Cerebellar nuclear complex (tissue), 1 donor: ENCODE measurements around the gene SH3PXD2B.
"Not testable (repeated sequence)": the region's sequence is repeated elsewhere in the genome, so short reads cannot be mapped to it uniquely, and the experiment has no call there.

Experiments used
- DNase-seq, 2 experiments: peaks; one replicate each; lab custom pipeline; 2025; lab: John Stamatoyannopoulos, UW

SH3PXD2B gene

DNA sequence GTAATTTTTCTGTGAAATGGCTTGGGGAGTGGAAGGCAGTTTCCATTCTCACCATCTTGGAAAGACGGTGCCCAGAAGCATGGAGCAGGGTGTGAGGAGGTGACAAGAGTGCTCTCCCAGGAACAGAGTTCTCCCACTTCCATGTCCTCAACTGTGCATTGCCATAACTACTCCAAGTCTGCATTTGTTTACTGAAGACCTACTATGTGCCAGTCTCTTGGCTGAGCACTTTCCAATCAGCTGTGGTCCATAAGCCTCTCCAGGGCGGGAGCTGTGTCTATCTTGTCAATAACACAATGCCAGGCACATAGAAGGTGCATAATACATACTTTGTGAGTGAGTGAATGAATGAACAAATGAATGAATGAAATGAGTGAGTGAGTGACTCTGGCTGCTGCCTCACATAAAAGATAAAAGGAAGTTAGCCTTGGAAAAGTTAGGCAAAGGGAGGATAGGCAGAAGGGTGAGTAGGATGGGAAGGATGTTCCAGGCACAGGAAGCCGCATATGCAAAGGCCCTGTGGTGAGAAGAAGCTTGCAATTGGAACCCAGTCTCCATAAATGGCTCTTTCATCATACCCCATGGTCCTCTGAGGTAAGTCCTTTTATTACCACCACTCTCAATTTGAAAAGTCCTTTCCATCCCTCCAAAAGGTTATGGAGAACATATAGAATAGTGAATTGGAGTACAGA is 31.3 kb upstream of the SH3PXD2B start:
- no peak for DNase-seq

GRCh38 chr5:172484664-172485063 is 30.3 kb upstream of the SH3PXD2B start:
- DNase-seq, result no peak

- no peak for DNase-seq
Measured at GRCh38 chr5:172482156-172483020, 28.1 kb upstream of the SH3PXD2B start.

GRCh38 chr5:172481011-172481800 is 26.9 kb upstream of the SH3PXD2B start:
- no peak for DNase-seq

DNA sequence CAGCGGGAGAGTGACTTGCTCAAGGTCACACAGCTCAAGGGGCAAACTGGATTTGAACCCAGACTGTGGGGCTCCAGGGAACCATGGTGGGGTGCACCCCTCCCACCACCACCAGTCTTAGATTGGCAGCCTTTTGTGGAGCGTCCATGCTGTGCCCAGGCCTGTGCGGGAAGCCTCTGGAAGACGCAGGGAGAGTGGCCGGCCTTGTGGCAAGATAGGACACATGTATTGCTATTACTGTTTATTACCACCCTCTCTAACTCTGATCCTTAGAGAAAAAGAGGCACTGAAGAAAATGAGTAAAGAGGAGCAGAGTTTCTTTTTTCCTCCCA is 25.4 kb upstream of the SH3PXD2B start:
- DNase-seq, result no peak

DNA sequence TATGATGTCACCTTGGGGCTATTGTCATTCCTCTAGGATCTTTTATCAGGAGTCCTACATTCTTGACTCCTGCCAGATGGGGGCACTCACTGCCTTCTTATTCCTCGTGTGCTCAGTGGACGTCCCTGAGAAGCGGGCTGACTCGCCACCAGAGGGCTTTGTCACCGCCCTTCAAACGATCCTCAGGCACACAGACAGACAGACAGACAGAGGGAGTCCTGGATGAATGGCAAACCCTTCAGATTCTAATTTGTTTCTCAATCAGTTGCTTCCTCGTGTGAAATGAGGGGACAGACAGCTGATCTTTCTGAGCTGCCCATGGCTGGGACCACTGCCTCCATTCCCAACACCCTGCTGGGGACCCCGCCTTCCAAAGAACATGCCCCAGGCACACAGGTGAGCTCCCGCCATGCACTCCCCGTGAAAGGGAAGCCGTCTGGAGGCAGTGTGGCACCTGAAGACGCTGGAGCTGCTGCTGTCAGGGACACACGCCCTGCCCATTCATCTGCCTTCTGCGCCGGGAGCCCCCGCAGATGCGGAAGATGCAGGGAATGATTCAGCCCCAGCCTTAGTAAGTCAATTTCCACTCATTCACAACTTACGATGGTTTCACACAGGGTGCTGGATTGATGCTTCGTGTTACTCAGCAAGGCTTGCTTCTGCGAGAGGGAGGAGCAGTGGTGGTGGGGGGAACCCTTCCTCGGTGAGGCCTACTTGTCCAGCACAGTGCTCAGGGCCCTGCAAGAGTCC is 24.9 kb upstream of the SH3PXD2B start:
- DNase-seq, result no peak

DNA sequence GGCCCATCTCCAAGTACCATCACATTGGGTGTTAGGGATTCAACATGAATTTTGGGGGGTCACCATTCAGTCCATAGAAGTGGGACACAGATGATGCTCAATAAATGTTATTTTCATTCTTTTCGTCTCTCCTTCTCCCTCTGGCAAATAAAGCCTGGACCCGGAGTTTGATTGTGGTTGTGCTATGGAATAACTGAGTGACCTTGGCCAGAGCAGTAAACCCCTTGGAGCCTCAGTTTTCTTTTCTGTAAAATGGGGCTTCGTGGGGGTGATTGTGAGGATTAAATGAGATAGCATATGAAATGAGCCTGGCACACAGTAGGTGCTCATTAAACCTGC is 24.3 kb upstream of the SH3PXD2B start:
- DNase-seq, result not testable (repeated sequence)

GRCh38 chr5:172478256-172478655 is 23.9 kb upstream of the SH3PXD2B start:
- DNase-seq, result no peak

- DNase-seq, result no peak
Measured at GRCh38 chr5:172477466-172477865, 23.1 kb upstream of the SH3PXD2B start.

DNA sequence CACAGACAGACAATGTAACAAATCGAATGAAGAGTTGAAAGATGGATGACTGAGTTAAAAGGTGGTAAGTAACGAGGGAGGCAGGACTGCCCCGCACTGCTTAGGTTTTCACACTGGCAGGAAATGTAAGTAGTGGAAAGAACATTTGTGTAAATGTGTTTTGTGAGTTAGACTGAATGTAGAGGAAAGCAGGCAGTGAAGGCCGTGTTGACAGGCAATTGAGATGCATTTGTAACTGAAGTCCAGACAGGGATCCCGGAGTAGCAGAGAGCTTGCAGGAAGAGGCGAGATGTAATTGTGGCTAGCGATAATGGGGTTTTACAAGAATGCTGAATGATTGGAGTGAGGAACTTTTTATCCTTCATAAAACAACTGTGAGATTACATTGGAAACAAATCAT is 20.0 kb upstream of the SH3PXD2B start:
- DNase-seq, result no peak

DNA sequence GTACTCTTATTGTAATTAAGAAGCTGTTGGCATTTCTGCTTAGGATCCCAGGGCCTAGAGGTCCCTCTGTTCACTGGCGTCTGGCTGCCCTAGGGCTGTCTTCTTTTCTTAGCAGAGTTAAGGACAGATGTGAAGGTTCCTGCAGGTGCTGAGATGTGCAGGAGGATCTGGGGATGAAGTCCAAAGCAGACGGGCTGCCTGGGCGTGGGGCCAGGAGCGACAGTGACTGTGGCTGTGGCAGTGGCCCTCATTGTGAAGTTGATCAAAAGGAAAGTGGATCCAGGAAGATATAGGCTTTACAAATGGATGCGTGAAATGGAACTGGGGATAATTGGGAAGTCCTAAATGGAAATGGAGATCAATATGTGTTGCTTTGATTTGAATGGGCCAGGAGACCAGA is 19.1 kb upstream of the SH3PXD2B start:
- DNase-seq, result no peak

GRCh38 chr5:172469697-172470096 is 15.4 kb upstream of the SH3PXD2B start:
- DNase-seq, result no peak

DNA sequence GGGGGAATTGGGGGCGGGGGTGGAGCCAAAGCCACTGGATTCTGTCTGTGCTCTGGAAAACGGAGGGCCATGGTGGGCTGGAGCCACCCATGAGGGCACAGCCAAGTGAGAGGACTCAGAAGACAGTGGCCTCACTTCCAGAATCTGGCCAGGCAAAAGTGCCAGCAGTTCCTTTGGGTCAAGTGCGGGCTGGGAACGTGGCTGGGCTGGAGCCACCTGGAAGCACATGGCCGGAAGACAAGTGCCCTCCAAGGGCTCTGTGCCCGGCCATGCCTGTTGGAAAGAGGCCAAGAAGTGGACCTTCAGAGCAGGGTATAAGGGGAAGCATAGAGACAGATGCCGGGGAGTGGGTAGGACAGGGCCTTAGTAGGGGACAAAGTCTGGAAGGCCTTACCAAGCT is 11.7 kb upstream of the SH3PXD2B start:
- DNase-seq, result no peak

DNA sequence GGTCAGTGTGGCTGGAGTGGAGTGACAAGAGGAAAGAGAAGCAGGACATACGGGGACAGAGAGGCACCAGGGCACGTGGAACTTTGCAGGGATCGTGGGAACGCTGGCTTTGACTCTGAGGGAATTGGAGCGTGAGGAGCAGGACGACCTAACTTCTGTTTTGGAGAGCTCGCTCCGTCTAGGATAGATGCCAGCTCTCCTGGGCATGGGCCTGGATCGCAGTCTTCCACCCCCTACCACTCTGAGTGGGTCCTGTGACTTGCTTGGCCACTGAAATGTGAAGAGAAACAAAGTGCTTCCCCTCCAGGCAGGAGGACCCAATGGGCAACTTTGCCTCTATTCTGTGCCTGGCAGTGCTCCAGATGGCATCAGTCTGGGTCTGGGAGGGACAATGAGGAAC is 8.7 kb upstream of the SH3PXD2B start:
- DNase-seq, result no peak

GRCh38 chr5:172459783-172460165 is 5.4 kb upstream of the SH3PXD2B start:
- DNase-seq, result no peak

GRCh38 chr5:172458976-172459782 is 4.9 kb upstream of the SH3PXD2B start:
- no peak for DNase-seq

GRCh38 chr5:172456076-172456722 is 1.9 kb upstream of the SH3PXD2B start:
- DNase-seq, result no peak

DNA sequence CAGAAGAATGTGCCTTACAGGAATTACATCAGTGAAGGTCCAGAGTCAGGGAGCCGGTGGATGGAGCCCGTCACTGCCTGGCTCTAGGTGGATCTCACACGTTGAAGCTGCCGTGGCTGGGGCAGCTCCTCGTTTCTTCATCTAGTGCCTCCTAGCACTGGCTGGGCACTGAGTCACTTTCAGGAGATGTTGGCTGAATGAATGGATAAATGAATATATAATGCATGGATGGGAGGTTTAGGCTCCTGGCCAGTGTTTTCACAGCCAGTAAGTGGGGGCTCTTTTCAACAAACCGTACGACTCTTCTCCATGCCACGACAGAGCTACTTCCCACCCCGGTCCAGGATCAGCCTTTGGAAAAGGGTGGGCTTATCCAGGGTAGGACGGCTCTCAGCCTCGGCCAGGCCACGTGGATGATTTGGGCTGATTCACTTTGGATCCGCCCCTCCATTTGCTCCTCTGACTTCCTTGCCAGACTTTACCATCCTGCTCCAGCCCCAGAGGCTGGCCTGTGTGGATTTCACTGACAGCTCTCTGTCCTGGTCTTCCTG is 1.3 kb upstream of the SH3PXD2B start:
- peak in 1 of 2 experiments; percentile 31 for DNase-seq

GRCh38 chr5:172455087-172455381 is 709 bp upstream of the SH3PXD2B start:
- no peak for DNase-seq

- DNase-seq, result no peak
Measured at GRCh38 chr5:172453986-172454357, 353 bp downstream of the SH3PXD2B start.
